Retina (tissue), 1 donor: ENCODE measurements around the gene AHI1.

Experiments used
- DNase-seq: peaks from one replicate; pipeline ENCODE4 v3.0.0-alpha.2; 2016

The AHI1 gene

GRCh38 chr6:135449246-135449645, 48.3 kb downstream of the AHI1 start:
- DNase-seq = no peak

GRCh38 chr6:135440087-135440792, 57.3 kb downstream of the AHI1 start:
- DNase-seq = no peak

GRCh38 chr6:135439549-135439948, 58.0 kb downstream of the AHI1 start:
- DNase-seq = no peak

GRCh38 chr6:135438907-135439535, 58.5 kb downstream of the AHI1 start:
- no peak for DNase-seq

GRCh38 chr6:135434991-135435390, 62.5 kb downstream of the AHI1 start:
- DNase-seq = no peak

GRCh38 chr6:135434095-135434494, 63.4 kb downstream of the AHI1 start:
- no peak for DNase-seq

- DNase-seq = no peak
Measured at GRCh38 chr6:135428078-135428477, 69.5 kb downstream of the AHI1 start.

GRCh38 chr6:135426833-135427232, 70.7 kb downstream of the AHI1 start:
- no peak for DNase-seq

GRCh38 chr6:135424385-135424784, 73.2 kb downstream of the AHI1 start:
- DNase-seq = no peak

- DNase-seq = peak; percentile 11
Measured at GRCh38 chr6:135423649-135424128, 73.9 kb downstream of the AHI1 start.

- no peak for DNase-seq
Measured at GRCh38 chr6:135419162-135419561, 78.4 kb downstream of the AHI1 start.

- DNase-seq = no peak
Measured at GRCh38 chr6:135418040-135418760, 79.3 kb downstream of the AHI1 start.

GRCh38 chr6:135412761-135413160, 84.8 kb downstream of the AHI1 start:
- DNase-seq = no peak

- no peak for DNase-seq
Measured at GRCh38 chr6:135411849-135412248, 85.7 kb downstream of the AHI1 start.

GRCh38 chr6:135411339-135411738, 86.2 kb downstream of the AHI1 start:
- DNase-seq = no peak

- no peak for DNase-seq
Measured at GRCh38 chr6:135410856-135411255, 86.7 kb downstream of the AHI1 start.

- no peak for DNase-seq
Measured at GRCh38 chr6:135403584-135403983, 94.0 kb downstream of the AHI1 start.

- no peak for DNase-seq
Measured at GRCh38 chr6:135402311-135402710, 95.2 kb downstream of the AHI1 start.

- no peak for DNase-seq
Measured at GRCh38 chr6:135397172-135397952, 100.2 kb downstream of the AHI1 start.

GRCh38 chr6:135395136-135395535, 102.4 kb downstream of the AHI1 start:
- no peak for DNase-seq

- DNase-seq = no peak
Measured at GRCh38 chr6:135393289-135393688, 104.3 kb downstream of the AHI1 start.

- DNase-seq = no peak
Measured at GRCh38 chr6:135390458-135390857, 107.1 kb downstream of the AHI1 start.

- no peak for DNase-seq
Measured at GRCh38 chr6:135385299-135385698, 112.2 kb downstream of the AHI1 start.
